ENCODE results near the gene NFKBIZ. TPM values are rescaled to one million over a fixed set of nuclear protein-coding genes. Genes with fewer than 3 reads are reported as not detected.

The NFKBIZ gene, protein sequence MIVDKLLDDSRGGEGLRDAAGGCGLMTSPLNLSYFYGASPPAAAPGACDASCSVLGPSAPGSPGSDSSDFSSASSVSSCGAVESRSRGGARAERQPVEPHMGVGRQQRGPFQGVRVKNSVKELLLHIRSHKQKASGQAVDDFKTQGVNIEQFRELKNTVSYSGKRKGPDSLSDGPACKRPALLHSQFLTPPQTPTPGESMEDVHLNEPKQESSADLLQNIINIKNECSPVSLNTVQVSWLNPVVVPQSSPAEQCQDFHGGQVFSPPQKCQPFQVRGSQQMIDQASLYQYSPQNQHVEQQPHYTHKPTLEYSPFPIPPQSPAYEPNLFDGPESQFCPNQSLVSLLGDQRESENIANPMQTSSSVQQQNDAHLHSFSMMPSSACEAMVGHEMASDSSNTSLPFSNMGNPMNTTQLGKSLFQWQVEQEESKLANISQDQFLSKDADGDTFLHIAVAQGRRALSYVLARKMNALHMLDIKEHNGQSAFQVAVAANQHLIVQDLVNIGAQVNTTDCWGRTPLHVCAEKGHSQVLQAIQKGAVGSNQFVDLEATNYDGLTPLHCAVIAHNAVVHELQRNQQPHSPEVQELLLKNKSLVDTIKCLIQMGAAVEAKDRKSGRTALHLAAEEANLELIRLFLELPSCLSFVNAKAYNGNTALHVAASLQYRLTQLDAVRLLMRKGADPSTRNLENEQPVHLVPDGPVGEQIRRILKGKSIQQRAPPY
- 40.1 and 85.2 TPM in 2 replicates for total RNA-seq

DNA sequence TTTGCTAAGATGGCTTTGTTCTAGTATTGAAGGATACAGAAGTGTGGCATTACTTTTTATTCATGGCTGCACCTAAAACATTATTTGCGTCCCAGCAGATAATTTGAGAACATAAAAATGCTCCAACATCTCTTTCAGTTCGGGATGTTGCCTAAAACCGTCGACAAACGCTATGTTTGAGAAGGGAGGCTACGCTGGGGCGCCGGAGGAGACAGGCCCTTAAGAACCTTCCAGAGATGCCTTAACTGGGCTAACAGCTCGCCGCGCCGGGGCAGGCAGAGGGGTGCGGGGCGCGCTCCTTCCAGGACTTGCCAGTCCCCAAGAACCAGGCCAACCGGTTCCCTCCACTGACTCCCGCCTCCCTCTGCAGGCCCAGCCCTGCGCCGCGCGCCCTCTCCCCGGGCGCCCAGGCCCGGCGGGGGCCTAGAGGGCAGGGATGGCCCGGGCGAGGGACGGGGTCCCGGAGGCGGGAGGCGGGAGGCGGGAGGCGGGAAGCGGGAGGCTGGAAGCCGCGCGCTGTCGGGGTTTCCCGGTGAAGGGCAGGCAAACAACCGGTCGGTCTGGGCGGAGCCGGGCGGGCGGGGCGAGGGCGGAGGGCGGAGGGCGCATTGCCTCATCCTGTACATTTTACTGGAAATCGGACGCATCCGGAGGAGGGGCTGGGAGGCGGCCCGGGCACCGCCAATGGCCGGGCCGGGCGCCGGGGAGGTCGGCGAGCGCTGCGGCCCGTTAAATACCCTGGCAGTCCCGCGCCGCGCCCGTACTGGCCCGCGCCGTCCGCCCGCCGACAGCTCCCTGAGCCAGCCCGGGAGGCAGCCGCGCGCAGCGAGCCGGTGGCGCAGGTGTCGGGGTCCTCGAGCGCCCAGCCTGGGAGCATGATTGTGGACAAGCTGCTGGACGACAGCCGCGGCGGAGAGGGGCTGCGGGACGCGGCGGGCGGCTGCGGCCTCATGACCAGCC is at the start of gene NFKBIZ:
TSS of gene NFKBIZ (plus strand) at position 761 of the 960 bp plus-strand sequence. CDS start at position 876, 115 bp downstream.

Other genes with a start within 250 kb of the NFKBIZ start
- gene ZBTB11, start 172.4 kb upstream of the NFKBIZ start, total RNA-seq = 21.5 and 22.7 TPM in 2 replicates
- gene RPL24, start 162.8 kb upstream of the NFKBIZ start, total RNA-seq = 985 and 1,440 TPM in 2 replicates
- 10.8 and 12.3 TPM in 2 replicates for gene CEP97, start 124.9 kb upstream of the NFKBIZ start, total RNA-seq
- 27.1 and 40.8 TPM in 2 replicates for gene NXPE3, start 70.3 kb upstream of the NFKBIZ start, total RNA-seq